IPS-NIHi7 (cell line): ENCODE results near the gene KCTD17.

ENCODE experiments used
- DNase-seq: peaks from one replicate; pipeline ENCODE4 v3.0.0; 2012; ENCODE audit warnings: mixed read lengths; ENCODE audit errors: extremely low spot score

Gene KCTD17

GRCh38 chr22:37043828-37044538, 7.6 kb upstream of the KCTD17 start:
- peak; percentile 70 for DNase-seq

- no peak for DNase-seq
These were observed 6.6 kb upstream of the KCTD17 start for GRCh38 chr22:37044634-37045625.

- DNase-seq = peak; percentile 72
These were observed 5.6 kb upstream of the KCTD17 start for GRCh38 chr22:37045958-37046357.

GRCh38 chr22:37046589-37046988, 5.0 kb upstream of the KCTD17 start:
- no peak for DNase-seq

DNA sequence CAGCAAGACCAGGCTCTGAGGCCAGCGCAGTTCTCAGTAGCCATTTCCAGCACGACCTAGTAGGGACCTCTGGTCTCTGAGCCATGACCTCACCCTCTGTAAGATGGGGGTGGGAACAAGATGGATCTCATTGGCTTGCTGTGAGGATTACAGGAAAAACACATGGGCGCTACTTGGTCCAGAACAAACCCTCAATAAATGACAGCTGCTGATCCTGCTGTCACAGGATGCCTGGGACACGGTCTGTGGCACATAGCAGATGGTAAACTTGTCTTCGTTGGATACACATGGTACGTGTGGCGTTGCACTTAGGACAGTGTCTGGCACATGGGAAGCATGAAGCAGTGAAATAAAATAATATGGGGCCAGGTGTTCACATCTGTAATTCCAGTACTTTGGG, 4.5 kb upstream of the KCTD17 start:
- DNase-seq = no peak

DNA sequence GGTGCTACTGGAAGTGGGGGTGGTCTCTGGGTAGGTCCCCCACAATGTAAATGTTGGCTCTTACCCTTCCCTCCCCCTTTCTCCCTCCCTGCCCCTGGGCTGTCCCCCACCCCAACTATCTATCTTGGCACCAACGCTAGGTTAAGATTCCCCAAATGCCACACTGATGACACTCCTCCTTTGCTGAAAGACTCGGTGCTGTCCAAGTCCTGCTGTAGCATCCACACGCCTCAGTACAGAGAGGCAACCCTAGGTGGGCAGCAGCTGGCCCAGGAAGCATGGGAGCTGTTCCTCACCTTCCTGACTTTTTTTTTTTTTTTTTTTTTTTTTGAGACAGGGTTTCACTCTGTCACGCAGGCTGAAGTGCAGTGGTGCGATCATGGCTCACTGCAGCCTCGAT, 3.4 kb upstream of the KCTD17 start:
- DNase-seq = no peak

DNA sequence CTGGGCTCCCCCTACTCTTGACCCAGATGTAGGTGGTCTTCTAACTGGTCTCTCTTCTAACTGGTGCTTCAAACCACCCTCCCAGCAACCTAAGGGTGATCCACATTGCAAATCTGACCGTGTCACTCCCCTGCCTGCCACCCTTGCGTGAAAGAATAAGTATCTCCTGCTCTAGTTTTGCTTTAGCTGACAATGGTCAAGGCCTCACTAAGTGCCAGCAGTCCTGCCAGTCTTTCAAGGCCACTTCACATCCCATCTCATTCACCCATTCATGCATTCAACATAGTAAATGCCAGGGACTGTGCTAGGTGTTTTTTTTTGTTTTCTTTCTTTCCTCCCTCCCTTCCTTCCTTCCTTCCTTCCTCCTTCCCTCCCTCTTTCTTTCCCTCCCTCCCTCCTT, 2.3 kb upstream of the KCTD17 start:
- DNase-seq = no peak

GRCh38 chr22:37050913-37051312, 629 bp upstream of the KCTD17 start:
- DNase-seq = no peak

DNA sequence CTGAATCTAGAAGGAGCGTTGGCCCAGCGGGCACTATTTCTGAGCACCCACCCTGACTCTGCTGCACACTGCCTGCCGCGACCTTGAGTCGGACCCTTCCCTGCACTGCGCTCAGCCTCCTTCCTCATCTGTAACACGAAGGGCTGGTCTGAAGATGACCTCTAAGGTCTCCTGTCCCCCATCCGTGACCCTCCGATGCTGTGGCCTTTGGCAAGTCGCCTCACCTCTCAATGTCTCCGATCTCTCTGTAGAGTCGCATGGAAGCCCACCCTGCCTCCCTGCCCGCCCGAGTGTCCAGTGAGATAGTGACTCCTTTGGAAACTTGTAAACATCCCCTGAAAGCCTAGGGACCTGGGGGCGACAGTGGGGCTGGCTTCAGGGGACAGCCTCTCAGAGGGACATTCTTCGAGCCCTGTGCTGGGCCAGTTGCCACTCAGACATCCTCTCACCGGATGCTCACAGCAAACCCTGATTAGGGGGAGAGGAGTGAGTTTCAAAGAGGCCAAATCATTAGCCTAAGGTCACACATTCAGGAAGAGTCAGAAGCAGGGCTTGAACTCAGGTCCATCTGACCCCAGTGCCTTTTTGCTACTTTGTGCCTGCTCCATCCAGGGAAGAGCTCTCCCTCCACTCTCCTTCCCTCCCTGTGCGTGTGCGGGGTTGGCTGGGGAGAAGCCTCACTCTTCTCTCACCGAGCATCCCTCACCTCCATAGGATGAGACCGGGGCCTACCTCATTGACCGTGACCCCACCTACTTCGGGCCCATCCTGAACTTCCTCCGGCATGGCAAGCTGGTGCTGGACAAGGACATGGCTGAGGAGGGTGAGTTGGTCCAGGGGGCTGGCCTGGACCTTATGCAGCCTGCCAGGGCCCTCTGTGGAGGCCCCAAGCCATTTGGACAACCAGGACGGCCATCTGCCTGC, 1.1 kb downstream of the KCTD17 start:
- no peak for DNase-seq

DNA sequence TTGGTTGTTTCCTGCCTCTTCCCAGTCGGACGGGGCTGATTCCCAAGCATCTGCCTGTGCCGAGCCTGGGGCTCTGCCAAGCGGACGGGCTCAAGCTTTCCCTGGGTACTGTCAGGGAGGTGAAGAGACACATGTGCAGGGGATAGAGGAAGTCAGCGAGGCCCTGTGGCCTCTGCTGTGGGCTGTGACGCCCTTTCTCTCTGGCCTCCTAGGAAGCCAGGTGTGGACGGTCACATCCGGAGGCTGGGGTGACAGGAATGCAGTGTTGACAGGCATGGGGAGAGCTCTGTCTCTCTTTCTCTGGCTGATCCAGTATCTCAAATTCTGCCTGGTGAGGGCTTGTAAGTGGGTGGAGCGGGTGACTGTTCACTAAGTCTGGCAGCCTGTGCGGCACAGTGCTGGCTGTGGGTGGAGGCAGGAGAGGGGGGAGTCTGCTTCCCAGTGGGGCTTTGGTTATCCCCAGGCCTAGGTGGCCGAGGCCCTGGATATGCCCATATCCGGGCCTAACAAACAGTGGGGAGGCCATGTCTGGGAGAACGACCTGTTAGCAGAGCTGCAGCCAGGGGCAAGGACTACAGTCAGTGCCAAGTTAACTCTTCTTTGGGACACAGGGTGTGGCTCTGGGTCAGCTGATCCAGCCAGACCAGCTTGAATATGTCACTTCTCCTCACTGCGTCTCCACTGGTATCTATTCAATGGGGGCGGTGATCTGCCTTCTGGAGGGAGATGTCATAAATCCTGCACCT, 1.9 kb downstream of the KCTD17 start:
- no peak for DNase-seq

- no peak for DNase-seq
These were observed 2.5 kb downstream of the KCTD17 start for GRCh38 chr22:37054056-37054395.

- DNase-seq = no peak
These were observed 3.2 kb downstream of the KCTD17 start for GRCh38 chr22:37054600-37055365.

DNA sequence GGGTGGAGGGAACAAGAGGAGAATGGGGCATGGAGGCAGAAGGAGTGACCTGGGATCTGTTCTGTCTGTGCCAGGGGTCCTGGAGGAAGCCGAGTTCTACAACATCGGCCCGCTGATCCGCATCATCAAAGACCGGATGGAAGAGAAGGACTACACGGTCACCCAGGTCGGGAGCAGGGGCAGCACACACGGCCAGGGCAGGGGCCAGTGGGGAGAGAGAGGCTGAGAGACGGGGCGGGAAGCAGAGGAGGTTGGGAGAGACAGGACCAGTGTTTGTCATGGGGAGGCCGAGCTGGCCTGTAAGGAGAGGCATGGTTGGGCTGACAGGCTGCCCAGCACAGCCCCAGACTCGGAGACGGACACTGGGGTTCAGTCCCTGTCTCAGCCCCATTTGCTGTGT, 4.7 kb downstream of the KCTD17 start:
- DNase-seq = no peak

- no peak for DNase-seq
These were observed 5.7 kb downstream of the KCTD17 start for GRCh38 chr22:37057226-37057625.

DNA sequence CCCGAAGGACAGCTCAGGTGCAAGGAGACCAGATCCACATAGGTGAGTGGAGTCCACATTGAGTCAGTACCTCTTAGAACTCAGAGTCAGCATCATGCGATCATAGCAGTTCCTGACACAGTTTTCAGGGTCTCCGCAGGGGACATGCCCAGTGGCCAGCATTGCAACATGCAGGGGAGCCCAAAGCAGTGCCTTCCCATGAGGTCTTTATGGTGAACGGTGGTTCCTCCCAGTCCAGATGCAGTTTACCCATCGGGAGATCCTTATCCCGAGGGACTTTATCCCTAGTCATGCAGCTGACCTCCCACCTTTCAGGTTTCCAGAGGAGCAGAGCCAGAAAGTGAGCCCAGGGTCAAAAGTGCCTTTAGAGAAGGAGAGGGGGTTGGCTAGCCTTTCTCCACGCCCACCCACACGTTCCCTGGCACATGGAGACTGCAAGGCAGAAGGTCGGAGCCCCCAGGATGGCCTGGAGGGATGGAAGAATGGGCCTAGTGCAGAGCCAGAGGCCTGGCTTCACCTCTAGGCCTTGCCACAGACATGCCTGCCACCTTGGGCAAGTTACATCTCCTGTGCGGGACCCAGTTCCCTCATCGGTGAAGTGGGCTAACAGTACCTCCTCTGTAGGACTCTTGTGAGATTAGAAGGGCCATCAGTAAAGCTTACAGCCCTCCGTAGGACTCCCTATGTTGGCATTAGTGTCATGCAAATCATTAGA, 6.4 kb downstream of the KCTD17 start:
- no peak for DNase-seq

DNA sequence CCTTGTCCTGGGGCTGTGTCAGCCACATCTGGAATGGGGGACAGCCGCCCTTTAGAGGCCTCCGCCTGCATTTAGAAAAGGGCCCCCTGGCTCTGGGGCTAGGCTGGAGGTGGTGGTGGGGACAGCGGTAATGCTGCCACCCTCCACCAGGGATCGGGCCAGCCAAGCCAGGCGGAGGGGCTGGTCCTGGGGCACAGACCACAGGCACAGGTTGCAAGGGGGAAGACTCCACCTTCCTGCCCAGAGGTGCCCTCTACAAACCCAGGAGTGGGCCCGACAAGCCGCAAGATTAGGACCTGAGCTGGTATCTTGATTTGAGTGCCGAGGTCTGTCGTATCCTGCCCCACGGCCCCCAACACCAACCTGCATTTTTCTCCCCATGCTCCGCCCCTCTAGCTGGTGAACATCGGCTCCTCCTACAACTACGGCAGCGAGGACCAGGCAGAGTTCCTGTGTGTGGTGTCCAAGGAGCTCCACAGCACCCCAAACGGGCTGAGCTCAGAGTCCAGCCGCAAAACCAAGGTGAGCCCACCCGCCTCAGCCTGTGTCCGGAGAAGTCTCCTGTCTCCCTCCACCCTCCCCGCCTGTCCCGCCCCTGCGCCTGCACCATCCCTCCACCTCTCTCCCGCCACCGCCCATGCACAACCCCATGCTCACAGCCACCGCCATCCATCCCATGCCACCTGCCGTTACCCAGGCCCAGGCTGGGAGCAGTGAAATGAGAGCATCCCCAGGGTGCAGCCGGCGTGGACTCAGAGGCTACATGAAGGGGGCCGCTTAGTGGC, 7.6 kb downstream of the KCTD17 start:
- DNase-seq = no peak

GRCh38 chr22:37059876-37060449, 8.4 kb downstream of the KCTD17 start:
- no peak for DNase-seq

- DNase-seq = no peak
These were observed 9.5 kb downstream of the KCTD17 start for GRCh38 chr22:37060801-37061610.
